ENCODE results near the gene KDELR1. TPM values are rescaled to one million over a fixed set of nuclear protein-coding genes. Genes with fewer than 3 reads are reported as not detected.

Gene KDELR1
- total and polyA plus RNA-seq, 2 of the 13 experiments (the other 11 are each of a cell fraction or from before 2014, with no cell fraction given): 134 to 185 TPM

DNA sequence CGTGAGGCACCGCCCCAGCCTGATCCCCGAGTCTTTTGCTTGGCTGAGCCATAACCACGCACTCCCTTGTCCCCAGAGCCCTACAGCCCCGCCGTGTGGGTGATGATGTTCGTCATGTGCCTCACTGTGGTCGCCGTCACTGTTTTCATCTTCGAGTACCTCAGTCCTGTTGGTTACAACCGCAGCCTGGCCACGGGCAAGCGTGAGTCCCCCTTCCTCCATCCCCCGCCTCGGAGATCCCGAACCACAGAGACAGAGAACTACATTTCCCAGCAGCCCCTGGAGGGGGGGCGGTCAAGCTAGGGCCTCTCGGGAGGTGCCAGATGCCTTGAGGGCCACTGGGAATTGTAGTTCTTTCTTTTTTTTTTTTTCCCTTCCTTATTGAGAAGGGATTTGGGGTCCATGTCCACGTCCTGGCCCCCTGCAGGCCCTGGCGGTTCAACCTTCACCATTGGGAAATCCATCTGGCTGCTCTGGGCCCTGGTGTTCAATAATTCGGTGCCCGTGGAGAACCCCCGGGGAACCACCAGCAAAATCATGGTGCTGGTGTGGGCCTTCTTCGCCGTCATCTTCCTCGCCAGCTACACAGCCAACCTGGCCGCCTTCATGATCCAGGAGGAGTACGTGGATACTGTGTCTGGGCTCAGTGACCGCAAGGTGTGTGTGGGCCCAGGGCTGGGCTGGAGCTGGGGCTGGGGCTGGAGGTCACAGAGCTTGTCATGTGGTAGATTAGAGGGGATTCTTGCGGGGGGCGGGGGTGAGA is 28.0 kb upstream of the KDELR1 start (continued):
- TF ChIP-seq TP53 (CRISPR knock-in tag; conservative IDR thresholded peaks at IDR 0.05) (no peak), ZNF619 (CRISPR knock-in tag; IDR thresholded peaks at IDR 0.05) (no peak), POLR2AphosphoS5 (IDR thresholded peaks at IDR 0.05; ENCODE audit: low read depth, low read length) (no peak), HNRNPK (IDR thresholded peaks at IDR 0.05; ENCODE audit: low read depth, low read length, poor library complexity, severe bottlenecking) (no peak), ZNF660 (CRISPR knock-in tag; IDR thresholded peaks at IDR 0.05; ENCODE audit: borderline replicate concordance, low read depth) (no peak), RAD21 (CRISPR knock-in tag; IDR thresholded peaks at IDR 0.05) (no peak), ZNF282 (IDR thresholded peaks at IDR 0.05; ENCODE audit: partially characterized antibody) (no peak), ZNF350 (CRISPR knock-in tag; IDR thresholded peaks at IDR 0.05; ENCODE audit: borderline replicate concordance, low read depth) (no peak), SALL1 (CRISPR knock-in tag; IDR thresholded peaks at IDR 0.05) (no peak), HOXA7 (CRISPR knock-in tag; IDR thresholded peaks at IDR 0.05) (no peak), ZFP1 (CRISPR knock-in tag; IDR thresholded peaks at IDR 0.05) (no peak), ZNF432 (CRISPR knock-in tag; IDR thresholded peaks at IDR 0.05; ENCODE audit: borderline replicate concordance) (no peak), KDM5A (IDR thresholded peaks at IDR 0.05; ENCODE audit: borderline replicate concordance, low read length) (no peak), SP1 (IDR thresholded peaks at IDR 0.05) (no peak), SP1 (CRISPR knock-in tag; IDR thresholded peaks at IDR 0.05) (0 out of 2 replicates have a peak, but pooled peaks have one; percentile 41), PHF21A (CRISPR knock-in tag; IDR thresholded peaks at IDR 0.05) (no peak)
- TF ChIP-seq, protein P1, sequence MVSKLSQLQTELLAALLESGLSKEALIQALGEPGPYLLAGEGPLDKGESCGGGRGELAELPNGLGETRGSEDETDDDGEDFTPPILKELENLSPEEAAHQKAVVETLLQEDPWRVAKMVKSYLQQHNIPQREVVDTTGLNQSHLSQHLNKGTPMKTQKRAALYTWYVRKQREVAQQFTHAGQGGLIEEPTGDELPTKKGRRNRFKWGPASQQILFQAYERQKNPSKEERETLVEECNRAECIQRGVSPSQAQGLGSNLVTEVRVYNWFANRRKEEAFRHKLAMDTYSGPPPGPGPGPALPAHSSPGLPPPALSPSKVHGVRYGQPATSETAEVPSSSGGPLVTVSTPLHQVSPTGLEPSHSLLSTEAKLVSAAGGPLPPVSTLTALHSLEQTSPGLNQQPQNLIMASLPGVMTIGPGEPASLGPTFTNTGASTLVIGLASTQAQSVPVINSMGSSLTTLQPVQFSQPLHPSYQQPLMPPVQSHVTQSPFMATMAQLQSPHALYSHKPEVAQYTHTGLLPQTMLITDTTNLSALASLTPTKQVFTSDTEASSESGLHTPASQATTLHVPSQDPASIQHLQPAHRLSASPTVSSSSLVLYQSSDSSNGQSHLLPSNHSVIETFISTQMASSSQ (IDR thresholded peaks at IDR 0.05; ENCODE audit: low read depth): no peak
- TF ChIP-seq, protein P1 (CRISPR knock-in tag; IDR thresholded peaks at IDR 0.05; ENCODE audit: borderline replicate concordance): no peak
- TF ChIP-seq, protein P2, sequence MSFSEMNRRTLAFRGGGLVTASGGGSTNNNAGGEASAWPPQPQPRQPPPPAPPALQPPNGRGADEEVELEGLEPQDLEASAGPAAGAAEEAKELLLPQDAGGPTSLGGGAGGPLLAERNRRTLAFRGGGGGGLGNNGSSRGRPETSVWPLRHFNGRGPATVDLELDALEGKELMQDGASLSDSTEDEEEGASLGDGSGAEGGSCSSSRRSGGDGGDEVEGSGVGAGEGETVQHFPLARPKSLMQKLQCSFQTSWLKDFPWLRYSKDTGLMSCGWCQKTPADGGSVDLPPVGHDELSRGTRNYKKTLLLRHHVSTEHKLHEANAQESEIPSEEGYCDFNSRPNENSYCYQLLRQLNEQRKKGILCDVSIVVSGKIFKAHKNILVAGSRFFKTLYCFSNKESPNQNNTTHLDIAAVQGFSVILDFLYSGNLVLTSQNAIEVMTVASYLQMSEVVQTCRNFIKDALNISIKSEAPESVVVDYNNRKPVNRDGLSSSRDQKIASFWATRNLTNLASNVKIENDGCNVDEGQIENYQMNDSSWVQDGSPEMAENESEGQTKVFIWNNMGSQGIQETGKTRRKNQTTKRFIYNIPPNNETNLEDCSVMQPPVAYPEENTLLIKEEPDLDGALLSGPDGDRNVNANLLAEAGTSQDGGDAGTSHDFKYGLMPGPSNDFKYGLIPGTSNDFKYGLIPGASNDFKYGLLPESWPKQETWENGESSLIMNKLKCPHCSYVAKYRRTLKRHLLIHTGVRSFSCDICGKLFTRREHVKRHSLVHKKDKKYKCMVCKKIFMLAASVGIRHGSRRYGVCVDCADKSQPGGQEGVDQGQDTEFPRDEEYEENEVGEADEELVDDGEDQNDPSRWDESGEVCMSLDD (CRISPR knock-in tag; IDR thresholded peaks at IDR 0.05; ENCODE audit: borderline replicate concordance): no peak
- TF ChIP-seq, protein P3, sequence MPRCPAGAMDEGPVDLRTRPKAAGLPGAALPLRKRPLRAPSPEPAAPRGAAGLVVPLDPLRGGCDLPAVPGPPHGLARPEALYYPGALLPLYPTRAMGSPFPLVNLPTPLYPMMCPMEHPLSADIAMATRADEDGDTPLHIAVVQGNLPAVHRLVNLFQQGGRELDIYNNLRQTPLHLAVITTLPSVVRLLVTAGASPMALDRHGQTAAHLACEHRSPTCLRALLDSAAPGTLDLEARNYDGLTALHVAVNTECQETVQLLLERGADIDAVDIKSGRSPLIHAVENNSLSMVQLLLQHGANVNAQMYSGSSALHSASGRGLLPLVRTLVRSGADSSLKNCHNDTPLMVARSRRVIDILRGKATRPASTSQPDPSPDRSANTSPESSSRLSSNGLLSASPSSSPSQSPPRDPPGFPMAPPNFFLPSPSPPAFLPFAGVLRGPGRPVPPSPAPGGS (CRISPR knock-in tag; IDR thresholded peaks at IDR 0.05): no peak

Measured in HepG2 (cell line).